Suprapubic skin (tissue), 4 donors: ENCODE results near the gene TECPR2. TPM values are rescaled to one million over a fixed set of nuclear protein-coding genes. Genes with fewer than 3 reads are reported as not detected.
"Not testable (repeated sequence)": the region's sequence is repeated elsewhere in the genome, so short reads cannot be mapped to it uniquely, and the experiment has no call there.

Experiments used
- DNase-seq, 2 donors: peaks; one replicate each; pipeline ENCODE4 v3.0.0-alpha.2; 2019; ENCODE audit warnings: low spot score in 2 of 2
- H3K27ac ChIP-seq: fragments of 200-600 bp; sonication (generic); one replicate; pipeline ENCODE4 v1.5.1; 2019
- H3K27me3 ChIP-seq: fragments of 200-600 bp; sonication (generic); one replicate; pipeline ENCODE4 v1.5.1; 2019
- H3K36me3 ChIP-seq: fragments of 200-600 bp; sonication (generic); one replicate; pipeline ENCODE4 v1.5.1; 2019
- H3K4me1 ChIP-seq: fragments of 200-600 bp; sonication (generic); one replicate; pipeline ENCODE4 v1.5.1; 2019
- H3K4me3 ChIP-seq: fragments of 200-600 bp; sonication (generic); one replicate; pipeline ENCODE4 v1.5.1; 2019; ENCODE audit warnings: mild to moderate bottlenecking
- H3K9me3 ChIP-seq: fragments of 200-600 bp; sonication (generic); one replicate; pipeline ENCODE4 v1.5.1; 2019
- EP300 ChIP-seq: sonication (generic); formaldehyde crosslinking; IDR thresholded peaks from one replicate; pipeline ENCODE4 v1.6.1; 2017; ENCODE audit warnings: antibody characterized with exemption
- POLR2A ChIP-seq, 2 donors: fragments of 450-650 bp; IDR thresholded peaks; one replicate each; pipeline ENCODE4 v1.6.1; 2017; ENCODE audit warnings: antibody characterized with exemption in 2 of 2, mild to moderate bottlenecking in 2 of 2, moderate library complexity in 2 of 2
- POLR2AphosphoS5 ChIP-seq, 3 donors: sonication (generic); formaldehyde crosslinking; IDR thresholded peaks; one replicate each; pipeline ENCODE4 v1.6.1; 2017; ENCODE audit warnings: antibody characterized with exemption in 3 of 3
- WGBS: methylation state at CpG from one replicate; pipeline ENCODE4 v1.1.5; 2018; 5-methylcytosine and 5-hydroxymethylcytosine counted together
- total RNA-seq, 4 donors: library from RNA; depleted of rRNA; stranded (reverse); fragments of >200 nt; gene quantifications; one replicate each; pipeline ENCODE4 v1.1.0, GENCODE V29; 2016
- TF ChIP-seq, protein P1 (sequence below), 2 donors: fragments of 200-600 bp in 1 of 2; fragments of 450-650 bp in 1 of 2; sonication (generic) in 1 of 2; IDR thresholded peaks; one replicate each; pipeline ENCODE4 v1.5.1; 2016 to 2019; ENCODE audit warnings: antibody characterized with exemption in 2 of 2, mild to moderate bottlenecking in 1 of 2, moderate library complexity in 1 of 2

TECPR2 gene
- total RNA-seq, 4 donors from 2014 or later, result 12.1 to 22.6 (median 16.8) TPM

DNA sequence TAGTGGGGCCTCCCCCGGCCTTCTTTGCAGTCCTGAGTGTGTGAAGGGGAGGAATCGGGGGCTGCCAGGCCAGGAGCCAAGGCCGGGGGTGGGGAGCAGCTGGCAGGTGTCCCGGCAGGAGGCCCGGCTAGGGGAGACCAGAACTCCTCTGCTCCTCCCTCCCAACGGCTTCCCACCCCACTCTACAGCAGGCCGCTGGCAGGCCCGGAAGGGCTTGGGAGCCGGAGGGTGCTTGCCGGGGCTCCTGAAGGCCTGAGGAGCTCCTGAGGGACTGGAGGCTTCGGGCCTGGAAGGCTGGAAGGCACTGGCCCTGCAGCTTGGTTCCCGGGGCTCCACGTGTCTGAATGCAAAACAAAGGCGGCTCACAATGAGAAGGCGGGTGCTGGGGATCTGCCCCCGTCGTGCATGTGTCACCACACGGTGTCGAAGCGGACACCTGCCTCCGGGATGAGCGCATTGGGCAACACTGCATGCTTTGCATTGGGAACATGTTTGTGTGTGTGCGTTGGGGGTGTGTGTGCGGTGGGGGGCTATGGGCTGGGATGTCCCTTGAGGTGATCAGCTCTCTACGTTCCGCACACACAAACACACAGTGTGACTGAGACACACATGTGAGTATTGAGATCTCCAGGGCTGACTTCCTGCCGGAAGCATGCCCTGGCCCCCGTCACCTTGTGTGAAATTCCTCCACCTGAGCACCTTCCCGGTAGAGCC is 177.7 kb downstream of the TECPR2 start:
- Histone ChIP-seq H3K4me3 (no peak overlapping the region), H3K9me3 (no peaks in the 10 kb centered on the region), H3K4me1 (peaks cover 24% of the 10 kb centered on the region), H3K27ac (no peak overlapping the region), H3K27me3 (peaks cover 16% of the 10 kb centered on the region), H3K36me3 (no peaks in the 10 kb centered on the region)
- DNase-seq, result no peak
- 71% methylated on average over 9 of the region's 29 CpGs for WGBS
- TF ChIP-seq POLR2A (IDR thresholded peaks at IDR 0.05) (no peak), POLR2AphosphoS5 (IDR thresholded peaks at IDR 0.05) (no peak), EP300 (no peak)
- TF ChIP-seq, protein P1, sequence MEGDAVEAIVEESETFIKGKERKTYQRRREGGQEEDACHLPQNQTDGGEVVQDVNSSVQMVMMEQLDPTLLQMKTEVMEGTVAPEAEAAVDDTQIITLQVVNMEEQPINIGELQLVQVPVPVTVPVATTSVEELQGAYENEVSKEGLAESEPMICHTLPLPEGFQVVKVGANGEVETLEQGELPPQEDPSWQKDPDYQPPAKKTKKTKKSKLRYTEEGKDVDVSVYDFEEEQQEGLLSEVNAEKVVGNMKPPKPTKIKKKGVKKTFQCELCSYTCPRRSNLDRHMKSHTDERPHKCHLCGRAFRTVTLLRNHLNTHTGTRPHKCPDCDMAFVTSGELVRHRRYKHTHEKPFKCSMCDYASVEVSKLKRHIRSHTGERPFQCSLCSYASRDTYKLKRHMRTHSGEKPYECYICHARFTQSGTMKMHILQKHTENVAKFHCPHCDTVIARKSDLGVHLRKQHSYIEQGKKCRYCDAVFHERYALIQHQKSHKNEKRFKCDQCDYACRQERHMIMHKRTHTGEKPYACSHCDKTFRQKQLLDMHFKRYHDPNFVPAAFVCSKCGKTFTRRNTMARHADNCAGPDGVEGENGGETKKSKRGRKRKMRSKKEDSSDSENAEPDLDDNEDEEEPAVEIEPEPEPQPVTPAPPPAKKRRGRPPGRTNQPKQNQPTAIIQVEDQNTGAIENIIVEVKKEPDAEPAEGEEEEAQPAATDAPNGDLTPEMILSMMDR (IDR thresholded peaks at IDR 0.05), result no peak

DNA sequence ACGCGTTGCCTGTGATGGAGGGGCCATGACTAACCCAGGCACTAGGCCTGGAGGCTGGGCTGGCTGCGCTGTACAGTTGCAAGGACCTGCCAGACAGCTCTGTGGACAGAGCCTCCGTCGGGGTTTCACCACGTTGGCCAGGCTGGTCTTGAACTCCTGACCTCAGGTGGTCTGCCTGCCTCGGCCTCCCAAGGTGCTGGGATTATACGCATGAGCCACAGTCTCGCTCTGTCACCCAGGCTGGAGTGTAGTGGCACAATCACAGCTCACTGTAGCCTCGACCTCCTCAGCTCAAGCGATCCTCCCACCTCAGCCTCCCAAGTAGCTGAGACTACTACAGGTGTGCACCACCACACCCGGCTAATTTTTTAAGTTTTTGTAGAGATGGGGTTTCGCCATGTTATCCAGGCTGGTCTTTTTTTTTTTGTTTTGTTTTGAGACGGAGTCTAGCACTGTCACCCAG is 178.3 kb downstream of the TECPR2 start:
- not testable (repeated sequence) for H3K36me3 ChIP-seq, H3K4me3 ChIP-seq, DNase-seq, H3K27ac ChIP-seq, H3K9me3 ChIP-seq
- Histone ChIP-seq H3K27me3 (peaks cover 22% of the 10 kb centered on the region), H3K4me1 (peaks cover 30% of the 10 kb centered on the region)
- WGBS, result 95% methylated on average over 10 of the region's 14 CpGs

DNA sequence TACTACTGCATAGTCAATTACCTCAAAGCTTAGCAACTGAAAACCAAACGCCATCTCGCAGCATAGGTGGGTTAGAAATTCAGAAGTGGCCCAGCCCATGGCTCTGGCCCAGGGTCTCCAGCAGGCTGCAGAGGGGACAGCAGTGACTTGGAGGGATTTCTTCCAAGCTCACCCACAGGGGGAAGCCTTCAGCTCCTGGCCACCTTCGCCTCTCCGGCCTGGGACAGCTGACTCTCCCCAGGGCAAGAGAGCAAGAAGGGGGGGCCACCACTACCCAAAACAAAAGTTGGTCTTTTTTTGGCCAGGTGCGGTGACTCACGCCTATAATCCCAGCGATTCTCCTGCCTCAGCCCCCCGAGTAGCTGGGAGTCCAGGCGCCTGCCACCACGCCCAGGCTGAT is 179.0 kb downstream of the TECPR2 start:
- no peak overlapping the region for H3K4me3 ChIP-seq
- WGBS, result 90% methylated on average over 9 of the region's 10 CpGs

DNA sequence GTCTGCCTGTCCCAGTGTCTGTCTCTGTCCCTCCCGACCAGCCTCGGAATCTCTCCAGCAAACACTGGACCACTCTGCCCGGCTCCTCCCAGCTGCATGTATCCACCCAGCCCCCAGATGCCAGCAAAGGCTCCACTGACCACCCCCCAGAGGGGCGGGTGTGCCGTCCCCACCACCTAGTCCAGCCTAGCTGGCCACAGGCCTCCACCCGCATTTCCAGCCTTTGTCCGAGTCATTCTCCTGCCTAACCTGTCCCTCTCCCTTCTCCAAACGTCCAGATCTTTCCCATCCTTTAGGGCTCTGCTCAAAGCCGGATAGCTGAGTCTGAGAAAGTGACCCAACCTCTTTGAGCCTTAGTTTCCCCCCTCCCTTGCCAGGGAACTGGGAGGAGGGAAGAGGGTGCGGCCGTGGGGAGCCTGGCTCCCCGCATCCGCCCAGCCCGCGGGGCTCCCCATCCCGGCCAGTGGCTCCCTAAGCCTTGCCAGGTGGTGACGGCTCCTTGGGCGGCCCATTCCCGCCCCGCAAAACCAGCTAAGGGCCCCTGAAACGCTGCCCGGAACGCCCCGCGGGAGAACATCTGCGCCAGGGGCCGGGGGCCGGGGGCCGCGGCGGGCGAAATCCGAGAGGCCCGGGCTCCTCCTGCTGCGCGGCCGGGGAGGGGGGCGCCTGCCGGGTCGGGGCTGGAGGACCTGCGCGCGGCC is 181.5 kb downstream of the TECPR2 start:
- H3K4me3 ChIP-seq, result peak overlapping the region; percentile 30
- peaks cover 30% of the 10 kb centered on the region for H3K4me1 ChIP-seq
- no peak for DNase-seq
- 19% methylated on average over 34 of the region's 43 CpGs for WGBS
- H3K27ac ChIP-seq, result no peak overlapping the region
- H3K36me3 ChIP-seq, result no peaks in the 10 kb centered on the region
- TF ChIP-seq POLR2A (IDR thresholded peaks at IDR 0.05), result no peak
- TF ChIP-seq, protein P1 (IDR thresholded peaks at IDR 0.05), result no peak
- no peak for TF ChIP-seq POLR2AphosphoS5 (IDR thresholded peaks at IDR 0.05)
- no peak for TF ChIP-seq EP300
- peaks cover 22% of the 10 kb centered on the region for H3K27me3 ChIP-seq
- no peaks in the 10 kb centered on the region for H3K9me3 ChIP-seq

More for the DNA sequence above, 179.0 kb downstream of the TECPR2 start:
- Histone ChIP-seq H3K27me3 (peaks cover 22% of the 10 kb centered on the region), H3K27ac (no peak overlapping the region), H3K9me3 (no peaks in the 10 kb centered on the region), H3K36me3 (no peaks in the 10 kb centered on the region), H3K4me1 (peaks cover 30% of the 10 kb centered on the region)
- no peak for DNase-seq
- TF ChIP-seq POLR2AphosphoS5 (IDR thresholded peaks at IDR 0.05) (no peak), POLR2A (IDR thresholded peaks at IDR 0.05) (no peak), EP300 (no peak)
- TF ChIP-seq, protein P1 (IDR thresholded peaks at IDR 0.05), result no peak

DNA sequence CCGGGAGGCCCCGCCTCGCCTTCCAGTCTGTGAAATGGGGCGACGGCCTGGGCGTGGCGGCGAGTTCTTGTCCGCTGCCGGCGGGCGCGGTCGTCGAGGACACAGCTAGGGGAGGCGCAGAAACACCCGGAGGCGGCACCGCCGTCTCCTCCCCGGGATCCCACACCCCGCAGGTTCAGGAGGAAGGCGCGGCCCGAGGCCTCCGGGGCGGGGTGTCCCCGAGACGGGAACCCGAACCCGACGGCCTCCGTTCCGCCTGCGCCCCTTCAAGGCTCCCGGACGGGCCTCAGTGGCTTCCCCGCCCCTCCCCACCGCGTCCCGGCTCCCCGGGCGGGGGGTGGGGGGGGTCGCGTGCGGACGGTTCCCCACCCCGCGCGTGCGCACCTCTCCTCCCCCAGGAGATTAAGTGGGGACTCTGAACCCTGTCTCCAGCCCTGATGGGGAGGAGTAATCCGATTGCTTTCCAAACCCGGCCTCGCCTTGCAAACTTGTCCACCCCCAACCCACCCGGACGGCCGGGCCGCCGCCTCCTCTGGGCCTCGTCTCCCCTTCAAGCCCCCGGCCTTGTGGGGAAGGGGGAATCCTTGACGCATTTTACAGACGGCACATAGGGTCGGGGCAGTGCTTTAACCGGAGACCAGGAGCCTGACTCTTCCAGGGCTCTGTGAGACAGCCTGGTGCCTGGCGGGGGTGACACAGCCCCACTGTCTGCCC is 182.2 kb downstream of the TECPR2 start:
- no peak for TF ChIP-seq EP300
- TF ChIP-seq, protein P1 (IDR thresholded peaks at IDR 0.05), result no peak
- TF ChIP-seq POLR2AphosphoS5 (IDR thresholded peaks at IDR 0.05), result no peak
- TF ChIP-seq POLR2A (IDR thresholded peaks at IDR 0.05), result no peak
- peak overlapping the region; percentile 30 for H3K4me3 ChIP-seq
- no peaks in the 10 kb centered on the region for H3K9me3 ChIP-seq
- DNase-seq, result no peak
- WGBS, result 33% methylated on average over 1 of the region's 66 CpGs
- H3K27me3 ChIP-seq, result peaks cover 22% of the 10 kb centered on the region
- H3K4me1 ChIP-seq, result peaks cover 27% of the 10 kb centered on the region
- no peak overlapping the region for H3K27ac ChIP-seq
- no peaks in the 10 kb centered on the region for H3K36me3 ChIP-seq
